Colon (tissue), 2 donors: ENCODE data around the gene LSAMP.

Experiments
- FAIRE-seq: peaks from 2 replicates; lab custom pipeline; 2012; peaks lifted over from hg19 to GRCh38; lab: Jason Lieb, UNC
- donor health status: control.
- donor health status: control.

LSAMP gene

DNA sequence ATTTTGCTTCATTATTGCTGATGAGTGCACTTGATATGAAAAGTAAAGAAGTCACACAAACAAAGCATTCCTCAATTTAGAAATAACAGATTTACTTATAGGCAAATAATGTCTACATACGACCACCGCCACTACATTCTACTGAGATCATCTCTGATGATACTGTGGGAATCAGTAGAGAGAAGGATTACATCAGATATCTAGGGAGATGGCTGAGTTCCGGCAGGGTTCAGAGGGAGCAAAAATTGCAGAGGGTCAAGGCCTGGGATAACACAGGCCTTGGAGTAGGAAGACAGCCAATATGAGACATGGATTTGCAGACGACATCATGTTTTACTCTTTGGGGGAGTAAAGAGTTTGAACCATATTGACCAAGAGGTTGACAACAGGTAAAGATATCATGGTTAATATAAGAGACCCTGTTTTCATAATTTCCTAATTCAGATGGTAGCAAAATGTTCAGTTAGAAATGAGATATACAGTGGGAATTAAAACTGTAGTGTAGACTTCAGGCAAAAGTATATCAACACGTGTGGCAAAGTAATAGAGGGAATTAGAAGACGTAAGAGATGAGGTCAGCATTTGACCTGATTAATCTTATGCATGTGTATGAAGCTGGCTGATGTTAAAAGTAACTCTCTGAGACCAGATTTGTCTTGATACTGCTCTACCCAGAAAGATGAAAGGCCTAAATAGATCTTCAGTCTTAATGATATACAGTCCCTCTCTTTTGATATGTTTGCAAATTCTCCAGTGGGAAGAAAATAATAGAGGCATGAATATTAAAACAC is 15.6 kb downstream of the LSAMP start:
- FAIRE-seq = no peak

- FAIRE-seq = no peak
Measured at GRCh38 chr3:116426036-116426435, 19.3 kb downstream of the LSAMP start.

- no peak for FAIRE-seq
Measured at GRCh38 chr3:116425126-116425525, 20.2 kb downstream of the LSAMP start.

- FAIRE-seq = no peak
Measured at GRCh38 chr3:116423945-116424344, 21.3 kb downstream of the LSAMP start.

GRCh38 chr3:116423374-116423773 is 21.9 kb downstream of the LSAMP start:
- FAIRE-seq = no peak

DNA sequence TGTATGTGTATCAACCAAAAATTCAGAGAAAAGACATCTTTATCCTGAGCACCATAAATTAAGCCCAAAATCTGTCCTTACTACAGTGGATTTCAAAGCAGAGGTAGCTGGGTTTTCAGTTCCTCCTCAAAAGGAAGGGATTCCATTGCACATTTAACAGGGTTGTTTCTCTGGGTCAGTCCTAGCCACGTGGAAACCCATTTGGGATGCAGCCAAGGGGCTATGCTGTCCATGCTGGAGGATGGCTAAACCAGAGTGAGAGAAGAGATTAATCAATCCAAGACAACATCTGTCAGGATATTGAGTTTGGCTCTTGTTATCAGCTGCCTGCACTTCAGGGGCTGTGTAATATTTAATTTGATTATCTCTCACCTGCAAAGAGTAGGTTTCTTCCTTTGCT is 28.1 kb downstream of the LSAMP start:
- no peak for FAIRE-seq

DNA sequence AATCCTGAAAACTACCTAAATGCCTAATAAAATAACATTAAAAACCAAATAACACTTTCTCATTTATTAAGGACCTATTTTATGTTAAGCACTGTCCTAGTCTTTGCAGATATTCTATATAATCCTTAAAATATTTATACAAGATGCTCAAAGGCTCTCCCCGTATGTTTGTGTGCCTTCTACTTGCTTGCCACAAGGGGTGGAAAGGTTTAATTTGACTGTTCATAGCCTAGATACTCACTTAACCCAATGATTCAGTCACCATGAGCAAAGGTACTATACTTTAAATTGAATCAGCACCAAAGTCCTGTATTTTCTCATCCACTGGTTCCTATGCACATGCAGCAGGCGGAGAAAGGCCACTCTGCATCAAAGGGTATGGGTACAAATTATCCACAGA is 32.0 kb downstream of the LSAMP start:
- FAIRE-seq = no peak

- FAIRE-seq = no peak
Measured at GRCh38 chr3:116408473-116408872, 36.8 kb downstream of the LSAMP start.

GRCh38 chr3:116405231-116405630 is 40.1 kb downstream of the LSAMP start:
- no peak for FAIRE-seq

DNA sequence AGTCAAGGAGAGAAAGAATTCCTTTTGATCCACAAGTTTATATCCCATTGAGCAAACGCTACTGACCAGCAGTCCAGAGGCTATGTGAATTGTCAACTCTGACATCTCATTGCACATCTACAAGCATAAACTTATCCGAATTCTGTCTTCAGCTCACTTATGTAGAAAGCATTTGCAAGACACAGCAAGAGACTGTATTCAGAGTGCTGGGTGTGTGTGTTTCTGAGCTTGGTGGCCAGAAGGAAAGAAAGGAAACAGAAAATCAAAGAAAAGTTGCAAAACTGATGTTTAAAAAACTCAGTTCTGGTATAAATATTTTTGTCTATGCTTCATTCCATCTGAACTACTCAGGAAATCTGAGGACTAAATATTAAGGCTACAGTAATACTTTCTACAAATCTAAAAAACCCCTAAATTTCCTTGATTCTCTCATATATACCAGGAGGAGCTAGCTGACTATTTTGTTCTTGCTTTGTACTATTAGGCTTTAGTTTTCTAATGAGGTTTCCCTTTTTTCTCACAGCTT is 45.5 kb downstream of the LSAMP start:
- FAIRE-seq = no peak

GRCh38 chr3:116394365-116394764 is 50.9 kb downstream of the LSAMP start:
- no peak for FAIRE-seq

- no peak for FAIRE-seq
Measured at GRCh38 chr3:116393199-116393598, 52.1 kb downstream of the LSAMP start.

GRCh38 chr3:116392291-116392690 is 53.0 kb downstream of the LSAMP start:
- FAIRE-seq = no peak

DNA sequence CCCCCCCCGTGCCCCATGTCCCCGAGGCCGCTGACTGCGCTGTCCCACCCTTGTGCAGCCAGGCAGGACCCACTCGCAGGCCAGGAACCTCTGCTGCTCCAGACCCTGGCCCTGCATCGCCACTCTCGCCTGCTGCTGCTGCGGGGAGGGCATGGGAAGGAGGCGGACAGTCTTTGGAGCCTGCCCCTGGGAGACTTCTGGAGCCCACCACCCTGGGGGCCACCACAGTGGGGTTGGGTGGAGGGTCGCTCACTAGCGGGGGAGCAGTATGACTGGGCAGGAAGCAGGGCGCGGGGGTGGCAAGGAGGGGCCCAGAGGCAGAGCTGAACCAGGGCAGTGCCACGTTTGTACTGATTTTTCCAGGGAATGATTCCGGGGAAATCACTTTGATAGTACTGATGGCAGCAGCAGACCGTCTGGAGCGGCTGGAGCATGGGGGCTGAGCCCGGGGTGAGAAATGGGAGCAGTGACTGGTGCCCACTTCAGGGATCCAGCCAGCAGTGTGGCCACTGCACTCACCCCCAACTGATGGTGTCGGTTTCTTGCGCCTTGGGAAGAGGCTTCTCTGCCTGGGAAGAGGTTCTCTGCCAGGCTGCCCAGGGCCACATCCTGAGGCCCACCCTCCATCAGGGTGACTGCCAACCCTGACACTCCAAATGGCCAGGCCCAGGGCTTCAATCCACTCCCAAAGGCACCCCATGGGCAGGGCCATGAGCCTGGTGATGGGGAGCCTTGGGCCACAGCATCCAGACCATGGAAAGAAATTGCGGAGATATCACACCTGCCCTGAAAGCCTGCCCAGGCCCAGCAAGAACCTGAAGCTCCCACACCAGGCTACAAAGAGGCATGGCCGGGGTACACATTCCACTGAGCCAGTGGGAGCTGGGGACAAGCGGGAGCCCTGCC is 53.7 kb downstream of the LSAMP start:
- FAIRE-seq = no peak

- FAIRE-seq = no peak
Measured at GRCh38 chr3:116390318-116390717, 55.0 kb downstream of the LSAMP start.

DNA sequence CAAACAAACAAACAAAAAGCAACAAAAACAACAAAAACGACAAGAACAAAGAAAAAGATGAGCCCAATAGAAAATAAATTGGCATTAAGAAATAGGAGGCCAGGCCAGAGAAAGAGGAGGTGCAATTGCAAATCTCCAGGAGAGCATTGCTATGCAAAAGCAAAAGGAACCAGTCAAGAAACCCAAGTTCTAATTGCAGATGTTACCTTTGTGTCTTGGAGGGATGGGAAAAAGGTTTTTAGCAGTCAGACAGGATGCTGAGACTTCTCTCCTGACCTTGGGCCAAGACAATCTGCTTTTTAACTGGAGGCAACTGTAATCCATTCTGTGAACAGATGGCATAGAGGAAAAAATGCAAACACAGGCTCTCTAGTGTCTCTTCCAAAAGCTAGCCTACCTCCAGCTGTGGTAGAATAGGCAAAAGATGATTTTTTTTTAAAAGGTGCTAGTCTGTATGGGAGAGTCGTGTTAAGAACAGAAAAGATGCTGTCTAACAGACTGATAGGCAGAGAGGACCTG is 56.4 kb downstream of the LSAMP start:
- no peak for FAIRE-seq

- no peak for FAIRE-seq
Measured at GRCh38 chr3:116386168-116386567, 59.1 kb downstream of the LSAMP start.

- FAIRE-seq = no peak
Measured at GRCh38 chr3:116384717-116385116, 60.6 kb downstream of the LSAMP start.

DNA sequence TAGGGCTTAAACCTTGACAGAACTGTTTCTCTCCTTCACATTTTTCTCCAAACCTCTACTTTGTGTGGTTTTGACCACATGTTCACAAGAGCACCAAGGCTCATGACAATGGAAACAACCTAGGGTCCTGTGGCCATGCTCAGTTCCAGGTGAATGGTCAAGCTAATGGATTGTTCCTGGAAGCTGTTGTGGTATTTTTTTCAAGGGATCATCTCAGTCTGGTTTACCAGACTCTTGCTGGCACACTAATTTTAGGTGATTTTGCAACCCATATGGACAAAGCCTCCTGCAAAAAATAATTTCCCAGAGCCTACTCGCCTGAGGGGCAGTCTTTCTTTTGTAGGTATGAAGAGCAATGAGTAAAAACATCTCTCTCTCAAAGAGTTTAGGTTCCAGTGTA is 67.2 kb downstream of the LSAMP start:
- no peak for FAIRE-seq

DNA sequence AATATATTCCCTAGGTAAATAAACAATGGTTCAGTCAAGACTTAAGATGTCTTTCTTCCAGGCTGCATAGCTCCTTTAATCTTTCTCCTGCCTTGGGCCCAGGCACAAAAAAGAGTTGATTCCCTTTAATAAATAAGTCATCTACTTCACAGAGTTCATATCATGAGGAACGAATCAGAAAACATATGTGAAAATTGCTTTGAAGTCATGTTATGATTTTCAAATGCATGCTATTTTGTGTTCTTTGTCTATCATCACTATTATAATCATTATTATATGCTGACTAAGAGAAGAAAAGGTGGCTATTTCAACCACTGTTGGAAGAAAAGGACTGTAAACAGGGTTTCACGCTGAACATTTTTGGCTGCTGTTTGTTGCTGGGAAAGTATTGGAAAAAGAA is 70.4 kb downstream of the LSAMP start:
- no peak for FAIRE-seq

GRCh38 chr3:116367761-116368395 is 77.4 kb downstream of the LSAMP start:
- FAIRE-seq = no peak

DNA sequence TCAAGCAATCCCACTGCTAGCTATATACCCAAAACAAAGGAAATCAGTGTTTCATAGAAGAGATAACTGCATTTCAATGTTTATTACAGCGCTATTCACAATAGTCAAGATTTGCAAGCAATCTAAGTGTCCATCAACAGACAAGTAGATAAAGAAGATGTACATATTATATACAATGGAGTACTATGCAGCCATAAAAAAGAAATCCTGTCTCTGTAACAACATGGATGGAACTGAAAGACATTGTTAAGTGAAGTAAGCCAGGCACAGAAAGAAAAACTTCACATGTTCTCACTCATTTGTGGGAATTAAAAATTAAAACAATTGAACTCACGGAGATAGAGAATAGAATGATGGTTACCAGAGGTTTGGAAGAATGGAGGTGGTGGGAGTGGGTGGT is 89.2 kb downstream of the LSAMP start:
- no peak for FAIRE-seq
